IMR-90 (cell line): ENCODE measurements around the gene OR11A1. TPM values are rescaled to one million over a fixed set of nuclear protein-coding genes. Genes with fewer than 3 reads are reported as not detected.

Experiments
- ATAC-seq: fragments of 200-7000 bp; cut with Tn5 transposase; 2 replicates; pipeline ENCODE4 v1.9.1; 2020; ENCODE audit warnings: low read depth, mild to moderate bottlenecking, moderate library complexity
- BruUV-seq: library from RNA; stranded (reverse); fragments of 400-500 nt; replicated peaks from 2 replicates; lab custom pipeline; 2021; lab: Mats Ljungman, UMichigan
- CTCF ChIA-PET: fragments of 300-600 bp; formaldehyde crosslinking; extraction: SDS; loops from one replicate; lab custom pipeline; 2021; ENCODE audit warnings: antibody characterized with exemption; lab: Yijun Ruan, JAX
- POLR2A ChIA-PET: fragments of 300-600 bp; sonication (Branson Sonifier 250); formaldehyde crosslinking; loops from one replicate; lab custom pipeline; 2022; ENCODE audit warnings: antibody characterized with exemption; ENCODE audit not compliant: unreplicated experiment; lab: Charles Lee
- DNase-seq: peaks from one replicate; pipeline ENCODE4 v3.0.0; 2013
- H2AFZ ChIP-seq: replicated peaks from 2 replicates; pipeline ENCODE3; 2013; ENCODE audit warnings: low read length, mild to moderate bottlenecking; ENCODE audit not compliant: poor library complexity
- H2AK5ac ChIP-seq: 2 replicates; pipeline ENCODE4 v1.6.1; 2013; ENCODE audit warnings: low read depth, low read length, inconsistent platforms
- H2AK9ac ChIP-seq: replicated peaks from 2 replicates; pipeline ENCODE3; 2013; ENCODE audit warnings: mild to moderate bottlenecking, low read depth, low read length, moderate library complexity; ENCODE audit not compliant: poor library complexity
- H2BK120ac ChIP-seq: 2 replicates; pipeline ENCODE4 v1.6.1; 2013; ENCODE audit warnings: low read depth, low read length, inconsistent platforms
- H2BK15ac ChIP-seq: 3 replicates; pipeline ENCODE4 v1.6.1; 2013; ENCODE audit warnings: low read depth, low read length, inconsistent platforms
- H2BK20ac ChIP-seq: 2 replicates; pipeline ENCODE4 v1.6.1; 2013; ENCODE audit warnings: low read depth, mild to moderate bottlenecking, inconsistent platforms, low read length, moderate library complexity
- H2BK5ac ChIP-seq: 2 replicates; pipeline ENCODE4 v1.6.1; 2013; ENCODE audit warnings: mild to moderate bottlenecking, low read depth, low read length, inconsistent platforms; ENCODE audit not compliant: poor library complexity, severe bottlenecking
- H3K14ac ChIP-seq: replicated peaks from 2 replicates; pipeline ENCODE4 v1.6.1; 2013; ENCODE audit warnings: low read depth, low read length, inconsistent platforms
- H3K18ac ChIP-seq: 2 replicates; pipeline ENCODE4 v1.6.1; 2013; ENCODE audit warnings: low read depth, low read length, control low read depth
- H3K23ac ChIP-seq: 2 replicates; pipeline ENCODE4 v1.6.1; 2013; ENCODE audit warnings: low read depth, low read length, inconsistent platforms
- H3K27ac ChIP-seq: 2 replicates; pipeline ENCODE4 v1.5.1; 2013; ENCODE audit warnings: mild to moderate bottlenecking, control low read depth, low read length; ENCODE audit not compliant: insufficient read depth
- H3K27me3 ChIP-seq: 2 replicates; pipeline ENCODE4 v1.6.1; 2013; ENCODE audit warnings: low read length; ENCODE audit not compliant: control insufficient read depth, insufficient read depth
- H3K36me3 ChIP-seq: 2 replicates; pipeline ENCODE4 v1.6.1; 2013; ENCODE audit warnings: low read length, mixed read lengths; ENCODE audit not compliant: control insufficient read depth, insufficient read depth
- H3K4ac ChIP-seq: 2 replicates; pipeline ENCODE4 v1.6.1; 2013; ENCODE audit warnings: low read depth, low read length, inconsistent platforms
- H3K4me1 ChIP-seq: 2 replicates; pipeline ENCODE4 v1.6.1; 2013; ENCODE audit warnings: low read length, mixed read lengths; ENCODE audit not compliant: control insufficient read depth, insufficient read depth
- H3K4me2 ChIP-seq: 2 replicates; pipeline ENCODE4 v1.6.1; 2013; ENCODE audit warnings: low read depth, mild to moderate bottlenecking, control low read depth, low read length, moderate library complexity
- H3K4me3 ChIP-seq: 2 replicates; pipeline ENCODE4 v1.5.1; 2013; ENCODE audit warnings: low read depth, mild to moderate bottlenecking, control low read depth, low read length, moderate library complexity; ENCODE audit not compliant: insufficient read depth
- H3K56ac ChIP-seq: 2 replicates; pipeline ENCODE4 v1.6.1; 2013; ENCODE audit warnings: low read length, inconsistent platforms; ENCODE audit not compliant: insufficient read depth; ENCODE audit errors: extremely low read depth
- H3K79me1 ChIP-seq, 2 experiments: 2 replicates each; pipeline ENCODE4 v1.6.1; 2013; ENCODE audit warnings: low read length in 2 of 2, inconsistent platforms in 1 of 2, low read depth in 1 of 2
- H3K9ac ChIP-seq: 2 replicates; pipeline ENCODE4 v1.6.1; 2013; ENCODE audit warnings: low read depth, low read length, control low read depth
- H3K9me1 ChIP-seq: 2 replicates; pipeline ENCODE4 v1.6.1; 2013; ENCODE audit warnings: low read length, inconsistent platforms; ENCODE audit not compliant: insufficient read depth
- H3K9me3 ChIP-seq: 2 replicates; pipeline ENCODE4 v1.6.1; 2013; ENCODE audit warnings: low read length; ENCODE audit not compliant: control insufficient read depth, insufficient read depth
- H4K20me1 ChIP-seq: 2 replicates; pipeline ENCODE4 v1.6.1; 2013; ENCODE audit warnings: low read length, inconsistent platforms; ENCODE audit not compliant: insufficient read depth
- H4K5ac ChIP-seq: 2 replicates; pipeline ENCODE4 v1.6.1; 2013; ENCODE audit warnings: mild to moderate bottlenecking, low read depth, low read length, control low read depth
- H4K8ac ChIP-seq, 2 experiments: 2 replicates each; pipeline ENCODE4 v1.6.1; 2013; ENCODE audit warnings: low read depth in 2 of 2, low read length in 2 of 2, control low read depth in 1 of 2, inconsistent platforms in 1 of 2
- H4K91ac ChIP-seq: 2 replicates; pipeline ENCODE4 v1.6.1; 2013; ENCODE audit warnings: low read depth, low read length, inconsistent platforms; ENCODE audit not compliant: insufficient read depth
- BHLHE40 ChIP-seq: fragments of 150-350 bp; IDR thresholded peaks from 2 replicates; pipeline ENCODE4 v1.6.1; 2016; ENCODE audit warnings: mild to moderate bottlenecking, low read depth, low read length
- CEBPB ChIP-seq: IDR thresholded peaks from 2 replicates; pipeline ENCODE4 v1.6.1; 2012; ENCODE audit warnings: low read depth, low read length, improper control_type of control experiment
- CHD1 ChIP-seq: IDR thresholded peaks from 2 replicates; pipeline ENCODE4 v1.6.1; 2012; ENCODE audit warnings: low read depth, low read length, improper control_type of control experiment
- FOS ChIP-seq: fragments of 150-350 bp; IDR thresholded peaks from 2 replicates; pipeline ENCODE4 v1.6.1; 2016; ENCODE audit warnings: low read depth, low read length
- MAZ ChIP-seq: IDR thresholded peaks from 2 replicates; pipeline ENCODE4 v1.6.1; 2012; ENCODE audit warnings: low read depth, mild to moderate bottlenecking, low read length, improper control_type of control experiment, moderate library complexity, borderline replicate concordance
- MXI1 ChIP-seq: IDR thresholded peaks from 2 replicates; pipeline ENCODE4 v1.6.1; 2012; ENCODE audit warnings: low read depth, mild to moderate bottlenecking, low read length, moderate library complexity, borderline replicate concordance
- POLR2A ChIP-seq: IDR thresholded peaks from 2 replicates; pipeline ENCODE4 v1.6.1; 2012; ENCODE audit warnings: mild to moderate bottlenecking, low read depth, low read length
- RCOR1 ChIP-seq: IDR thresholded peaks from 2 replicates; pipeline ENCODE4 v1.6.1; 2012; ENCODE audit warnings: mild to moderate bottlenecking, low read length, improper control_type of control experiment; ENCODE audit not compliant: insufficient replicate concordance
- SMC3 ChIP-seq: fragments of 150-350 bp; IDR thresholded peaks from 2 replicates; pipeline ENCODE4 v1.6.1; 2016; ENCODE audit warnings: low read depth, mild to moderate bottlenecking, antibody characterized with exemption, low read length, moderate library complexity
- WGBS, 2 experiments: methylation state at CpG; one replicate each; pipeline versions ENCODE4 v1.1.5 to v1.1.7; 2013; ENCODE audit warnings: missing lambda C conversion rate in 2 of 2; ENCODE audit not compliant: insufficient read length in 1 of 2; ENCODE audit errors: extremely low coverage in 2 of 2; 5-methylcytosine and 5-hydroxymethylcytosine counted together
- dilution Hi-C: fragments of 300-500 bp; cut with HindIII; formaldehyde crosslinking; loops from one replicate; pipeline ENCODE4 v1.14.3; 2018; ENCODE audit warnings: low sequenced_read_pairs; ENCODE audit not compliant: unreplicated experiment
- in situ Hi-C: fragments of 300-500 bp; cut with MboI; formaldehyde crosslinking; loops from 3 replicates; pipeline ENCODE4 v1.14.3; 2019; ENCODE audit warnings: low sequenced_read_pairs, inconsistent platforms, mixed read lengths
- intact Hi-C: fragments of 100-400 bp; cut with micrococcal nuclease; formaldehyde crosslinking; loops from 2 replicates; pipeline ENCODE4 v1.10.0; 2022
- polyA plus RNA-seq, 3 experiments: library from polyadenylated mRNA; depleted of rRNA; stranded (reverse); fragments of >200 nt; gene quantifications; 2 replicates each; pipeline ENCODE4 v1.2.3, GENCODE V29; 2012; ENCODE audit warnings: low replicate concordance in 1 of 3
- total RNA-seq: library from RNA; depleted of rRNA; stranded (reverse); fragments of >200 nt; gene quantifications from 2 replicates; pipeline ENCODE4 v1.2.3, GENCODE V29; 2012

The OR11A1 gene
- total and polyA plus RNA-seq, 2 of the 4 experiments (the other 2 are of a cell fraction), result not detected

GRCh38 chr6:29465801-29466200 is 8.9 kb upstream of the OR11A1 start:
- no TSS peak for BruUV-seq
- H3K9me3 ChIP-seq, result peaks cover 14% of the 10 kb centered on the region
- H3K14ac ChIP-seq, result no peak overlapping the region
- H3K79me1 ChIP-seq, result no peaks in the 10 kb centered on the region
- H3K4me2 ChIP-seq, result no peak overlapping the region
- in situ Hi-C loops (no loop called here), intact Hi-C loops (no loop called here), dilution Hi-C loops (no loop called here)
- no peak overlapping the region for H2BK5ac ChIP-seq
- H3K9me1 ChIP-seq, result no peaks in the 10 kb centered on the region
- H4K20me1 ChIP-seq, result no peaks in the 10 kb centered on the region
- H4K8ac ChIP-seq, result no peak overlapping the region
- H2AK9ac ChIP-seq, result no peak overlapping the region
- CTCF ChIA-PET, result no interaction called here
- H2AFZ ChIP-seq, result no peak overlapping the region
- H3K4me1 ChIP-seq, result no peaks in the 10 kb centered on the region
- H3K23ac ChIP-seq, result no peak overlapping the region
- no peaks in the 10 kb centered on the region for H3K36me3 ChIP-seq
- no peak for ATAC-seq
- no peak overlapping the region for H3K4ac ChIP-seq
- no peak overlapping the region for H3K4me3 ChIP-seq
- H3K27ac ChIP-seq, result no peak overlapping the region
- TF ChIP-seq SMC3, result no peak
- TF ChIP-seq CHD1, result no peak
- TF ChIP-seq MAZ, result no peak
- no peak for TF ChIP-seq CEBPB
- TF ChIP-seq BHLHE40, result no peak
- no peak for TF ChIP-seq MXI1
- TF ChIP-seq FOS, result no peak
- TF ChIP-seq RCOR1, result no peak
- no peak for TF ChIP-seq POLR2A
- DNase-seq, result no peak
- no peak overlapping the region for H2AK5ac ChIP-seq
- no peak overlapping the region for H2BK15ac ChIP-seq
- H3K9ac ChIP-seq, result no peak overlapping the region
- H3K18ac ChIP-seq, result no peak overlapping the region
- H4K5ac ChIP-seq, result no peak overlapping the region
- no peak overlapping the region for H3K56ac ChIP-seq
- H2BK120ac ChIP-seq, result no peak overlapping the region
- no peaks in the 10 kb centered on the region for H3K27me3 ChIP-seq
- H4K91ac ChIP-seq, result no peak overlapping the region
- WGBS, 2 experiments, result no CpG with 5 or more reads among the region's 2 CpGs
- H2BK20ac ChIP-seq, result no peak overlapping the region
- POLR2A ChIA-PET, result no interaction called here
